H1 (cell line): Measurements from ENCODE around the gene COMMD1. TPM values are rescaled to one million over a fixed set of nuclear protein-coding genes. Genes with fewer than 3 reads are reported as not detected.

Experiments
- CTCF ChIA-PET: fragments of 300-600 bp; sonication (Branson Sonifier 250); formaldehyde crosslinking; loops from one replicate; lab custom pipeline; 2021; ENCODE audit not compliant: partially characterized antibody; lab: Charles Lee
- POLR2A ChIA-PET: fragments of 300-600 bp; sonication (Branson Sonifier 250); formaldehyde crosslinking; loops from one replicate; lab custom pipeline; 2021; ENCODE audit warnings: inconsistent platforms; ENCODE audit not compliant: partially characterized antibody; lab: Charles Lee
- DNase-seq, 2 experiments: peaks; one replicate each; pipeline versions ENCODE4 v3.0.0 to v3.0.0-alpha.2; 2010 to 2022; ENCODE audit warnings: low spot score in 2 of 2, low read depth in 1 of 2, mixed read lengths in 1 of 2
- FAIRE-seq: peaks from 2 replicates; lab custom pipeline; 2011; peaks lifted over from hg19 to GRCh38; lab: Jason Lieb, UNC
- H2AFZ ChIP-seq: 2 replicates; pipeline ENCODE4 v1.8.1; 2012; ENCODE audit warnings: low read length, inconsistent platforms
- H2AK5ac ChIP-seq: 2 replicates; pipeline ENCODE4 v1.6.1; 2013; ENCODE audit warnings: low read depth, low read length
- H2BK120ac ChIP-seq: replicated peaks from 2 replicates; pipeline ENCODE3; 2013; ENCODE audit warnings: low read depth, low read length, inconsistent platforms
- H2BK12ac ChIP-seq: 2 replicates; pipeline ENCODE4 v1.6.1; 2013; ENCODE audit warnings: low read depth, low read length
- H2BK15ac ChIP-seq: 2 replicates; pipeline ENCODE4 v1.6.1; 2013; ENCODE audit warnings: low read length
- H2BK20ac ChIP-seq: 2 replicates; pipeline ENCODE4 v1.6.1; 2013; ENCODE audit warnings: low read length
- H2BK5ac ChIP-seq: 2 replicates; pipeline ENCODE4 v1.6.1; 2013; ENCODE audit warnings: low read depth, low read length
- H3K14ac ChIP-seq: 2 replicates; pipeline ENCODE4 v1.6.1; 2013; ENCODE audit warnings: inconsistent platforms; ENCODE audit not compliant: insufficient read length
- H3K18ac ChIP-seq: 2 replicates; pipeline ENCODE4 v1.6.1; 2013; ENCODE audit warnings: low read length; ENCODE audit errors: extremely low read depth
- H3K23ac ChIP-seq: 2 replicates; pipeline ENCODE4 v1.6.1; 2013; ENCODE audit warnings: inconsistent platforms; ENCODE audit not compliant: insufficient read length
- H3K23me2 ChIP-seq: 2 replicates; pipeline ENCODE4 v1.6.1; 2013; ENCODE audit warnings: low read depth, low read length
- H3K27ac ChIP-seq: 2 replicates; pipeline ENCODE4 v1.6.1; 2011; ENCODE audit warnings: low read depth, low read length, inconsistent platforms
- H3K27me3 ChIP-seq, 4 experiments: replicated peaks in 1 of 4; 1 replicate in 1 of 4; 2 replicates in 3 of 4; pipeline versions ENCODE4 v1.6.1 to v1.8.1; 2011 to 2013; ENCODE audit warnings: low read length in 3 of 4, mild to moderate bottlenecking in 3 of 4, inconsistent platforms in 2 of 4, mixed read lengths in 2 of 4, moderate library complexity in 1 of 4; ENCODE audit not compliant: control insufficient read depth in 3 of 4, insufficient read depth in 3 of 4; ENCODE audit errors: extremely low read depth in 1 of 4
- H3K36me3 ChIP-seq, 4 experiments: 2 replicates each; pipeline versions ENCODE4 v1.6.1 to v1.8.1; 2011 to 2013; ENCODE audit warnings: mild to moderate bottlenecking in 4 of 4, low read length in 3 of 4, moderate library complexity in 2 of 4, control low read depth in 1 of 4, inconsistent platforms in 1 of 4; ENCODE audit not compliant: insufficient read depth in 4 of 4, control insufficient read depth in 2 of 4
- H3K4ac ChIP-seq: replicated peaks from 2 replicates; pipeline ENCODE3; 2013; ENCODE audit warnings: low read length, low read depth, mixed read lengths, inconsistent platforms; ENCODE audit not compliant: insufficient read length
- H3K4me1 ChIP-seq, 4 experiments: replicated peaks in 1 of 4; 1 replicate in 1 of 4; 2 replicates in 3 of 4; pipeline versions ENCODE4 v1.6.1 to v1.8.1; 2011 to 2013; ENCODE audit warnings: low read length in 3 of 4, inconsistent platforms in 2 of 4, mixed read lengths in 1 of 4; ENCODE audit not compliant: insufficient read depth in 4 of 4, control insufficient read depth in 3 of 4
- H3K4me2 ChIP-seq, 2 experiments: 2 replicates each; pipeline versions ENCODE4 v1.6.1 to v1.8.1; 2011 to 2013; ENCODE audit warnings: low read depth in 2 of 2, low read length in 2 of 2, control low read depth in 1 of 2, inconsistent platforms in 1 of 2, mild to moderate bottlenecking in 1 of 2; ENCODE audit not compliant: insufficient read depth in 1 of 2
- H3K4me3 ChIP-seq, 4 experiments: fragments of 200-600, 300-600 bp in 1 of 4; sonication (generic), shearing (Covaris generic), sonication (Bioruptor Twin) in 1 of 4; 2 replicates each; pipeline versions ENCODE4 v1.5.1 to v1.8.1; 2011 to 2016; ENCODE audit warnings: low read length in 4 of 4, low read depth in 3 of 4, control low read depth in 2 of 4, inconsistent platforms in 2 of 4, mild to moderate bottlenecking in 2 of 4, mixed read lengths in 1 of 4, moderate library complexity in 1 of 4; ENCODE audit not compliant: insufficient read depth in 2 of 4; ENCODE audit errors: extremely low read depth in 1 of 4
- H3K56ac ChIP-seq: replicated peaks from 2 replicates; pipeline ENCODE3; 2013; ENCODE audit warnings: low read depth, mild to moderate bottlenecking, mixed read lengths, low read length, inconsistent platforms; ENCODE audit not compliant: insufficient read length
- H3K79me1 ChIP-seq: 2 replicates; pipeline ENCODE4 v1.6.1; 2013; ENCODE audit warnings: low read depth, low read length, control low read depth
- H3K79me2 ChIP-seq, 2 experiments: 2 replicates each; pipeline versions ENCODE4 v1.6.1 to v1.8.1; 2012 to 2013; ENCODE audit warnings: low read length in 2 of 2, mild to moderate bottlenecking in 2 of 2, inconsistent platforms in 1 of 2; ENCODE audit not compliant: insufficient read depth in 2 of 2, control insufficient read depth in 1 of 2
- H3K9ac ChIP-seq, 4 experiments: replicated peaks in 1 of 4; 1 replicate in 1 of 4; 2 replicates in 3 of 4; pipeline versions ENCODE4 v1.6.1 to v1.8.1; 2011 to 2013; ENCODE audit warnings: low read depth in 3 of 4, low read length in 3 of 4, control low read depth in 2 of 4, mild to moderate bottlenecking in 2 of 4, moderate library complexity in 2 of 4, inconsistent platforms in 1 of 4; ENCODE audit errors: extremely low read depth in 1 of 4
- H3K9me3 ChIP-seq, 2 experiments: 2 replicates each; pipeline versions ENCODE4 v1.6.1 to v1.8.1; 2012 to 2013; ENCODE audit warnings: mild to moderate bottlenecking in 2 of 2, moderate library complexity in 2 of 2, control low read depth in 1 of 2, inconsistent platforms in 1 of 2, low read depth in 1 of 2, low read length in 1 of 2, mixed read lengths in 1 of 2; ENCODE audit not compliant: insufficient read depth in 2 of 2
- H4K20me1 ChIP-seq, 2 experiments: replicated peaks in 1 of 2; 2 replicates each; pipeline versions ENCODE3 to v1.8.1; 2011 to 2013; ENCODE audit warnings: inconsistent platforms in 2 of 2, low read length in 2 of 2, mild to moderate bottlenecking in 1 of 2; ENCODE audit not compliant: insufficient read depth in 2 of 2, control insufficient read depth in 1 of 2
- H4K5ac ChIP-seq: 2 replicates; pipeline ENCODE4 v1.6.1; 2013; ENCODE audit warnings: low read length, low read depth, mixed read lengths, inconsistent platforms; ENCODE audit not compliant: insufficient read length
- H4K8ac ChIP-seq: 2 replicates; pipeline ENCODE4 v1.8.0; 2013; ENCODE audit warnings: mild to moderate bottlenecking, moderate library complexity, low read length, inconsistent platforms; ENCODE audit not compliant: insufficient read depth; ENCODE audit errors: extremely low read depth
- H4K91ac ChIP-seq: replicated peaks from 2 replicates; pipeline ENCODE3; 2013; ENCODE audit warnings: low read length, mixed read lengths, inconsistent platforms; ENCODE audit not compliant: insufficient read length
- BACH1 ChIP-seq: IDR thresholded peaks from 2 replicates; pipeline ENCODE4 v1.6.1; 2012; ENCODE audit warnings: low read length, improper control_type of control experiment
- BRCA1 ChIP-seq: IDR thresholded peaks from 2 replicates; pipeline ENCODE4 v1.6.1; 2012; ENCODE audit warnings: low read depth, low read length, improper control_type of control experiment
- CBX5 ChIP-seq: fragments of 300-800, 300-1000 bp; sonication (generic); IDR thresholded peaks from 2 replicates; pipeline ENCODE4 v1.7.1; 2016; ENCODE audit warnings: antibody characterized with exemption, low read length, low read depth
- CEBPB ChIP-seq: IDR thresholded peaks from 2 replicates; pipeline ENCODE4 v1.6.1; 2012; ENCODE audit warnings: low read depth, low read length
- CHD2 ChIP-seq: IDR thresholded peaks from 2 replicates; pipeline ENCODE4 v1.6.1; 2012; ENCODE audit warnings: low read length, improper control_type of control experiment
- CTCF ChIP-seq, 3 experiments: IDR thresholded peaks; 1 replicate in 2 of 3; 2 replicates in 1 of 3; pipeline versions ENCODE4 v1.5.1 to v1.6.1; 2011; ENCODE audit warnings: low read length in 3 of 3, mild to moderate bottlenecking in 3 of 3, inconsistent platforms in 2 of 3, low read depth in 1 of 3, moderate library complexity in 1 of 3; ENCODE audit not compliant: insufficient read depth in 1 of 3; ENCODE audit errors: control extremely low read depth in 1 of 3
- FOSL1 ChIP-seq: IDR thresholded peaks from 2 replicates; pipeline ENCODE4 v1.6.1; 2011; ENCODE audit warnings: mild to moderate bottlenecking, low read depth, low read length, moderate library complexity; ENCODE audit not compliant: insufficient read depth
- KDM5A ChIP-seq: fragments of 200-600 bp; IDR thresholded peaks from 2 replicates; pipeline ENCODE4 v1.7.1; 2012; ENCODE audit warnings: mild to moderate bottlenecking, low read length, inconsistent platforms, mixed read lengths
- SIN3A ChIP-seq, 2 experiments: IDR thresholded peaks in 1 of 2; conservative IDR thresholded peaks in 1 of 2; 2 replicates each; pipeline ENCODE4 v1.6.1; 2011 to 2012; ENCODE audit warnings: low read length in 2 of 2, improper control_type of control experiment in 1 of 2, low read depth in 1 of 2, mild to moderate bottlenecking in 1 of 2
- SP4 ChIP-seq: IDR thresholded peaks from 2 replicates; pipeline ENCODE4 v1.6.1; 2012; ENCODE audit warnings: low read length, inconsistent platforms
- SUZ12 ChIP-seq: fragments of 200-600 bp; sonication (generic); IDR thresholded peaks from 2 replicates; pipeline ENCODE4 v1.6.1; 2012; ENCODE audit warnings: mild to moderate bottlenecking, inconsistent platforms, low read length, moderate library complexity, mixed read lengths
- TAF7 ChIP-seq: optimal IDR thresholded peaks from 2 replicates; pipeline ENCODE3; 2011; ENCODE audit warnings: low read depth, mild to moderate bottlenecking, inconsistent platforms, low read length, moderate library complexity, borderline replicate concordance
- TCF12 ChIP-seq: IDR thresholded peaks from 2 replicates; pipeline ENCODE4 v1.6.1; 2011; ENCODE audit warnings: low read depth, mild to moderate bottlenecking, low read length
- WGBS, 2 experiments: shearing (Covaris generic) in 1 of 2; methylation state at CpG; one replicate each; pipeline versions ENCODE4 v1.1.6 to v1.1.7; 2013 to 2015; ENCODE audit warnings: low lambda C conversion rate in 2 of 2, mixed read lengths in 2 of 2, inconsistent platforms in 1 of 2, low coverage in 1 of 2, missing lambda C conversion rate in 1 of 2; ENCODE audit not compliant: insufficient replicate concordance in 2 of 2, insufficient coverage in 1 of 2, insufficient read length in 1 of 2; ENCODE audit errors: extremely low coverage in 1 of 2, missing lambda C conversion rate in 1 of 2; 5-methylcytosine and 5-hydroxymethylcytosine counted together
- polyA plus RNA-seq, 7 experiments: library from polyadenylated mRNA; depleted of rRNA in 3 of 7; stranded (reverse) in 5 of 7; unstranded in 2 of 7; fragments of >200 nt in 5 of 7; fragments of 200-250 nt in 2 of 7; gene quantifications; 1 replicate in 5 of 7; 2 replicates in 1 of 7; 4 replicates in 1 of 7; pipeline versions ENCODE4 v1.2.1 to v1.2.3, GENCODE V29; 2011 to 2013; ENCODE audit warnings: missing spikeins in 2 of 7, mixed read lengths in 2 of 7
- total RNA-seq: library from RNA; stranded (reverse); fragmentation: NEBNext Ultra II Directional; extraction: Animal tissue kit (Norgen Biotek cat#: 25700); gene quantifications from 2 replicates; pipeline ENCODE4 v1.2.1, GENCODE V29; 2021

The COMMD1 gene
- total and polyA plus RNA-seq, 2 of the 8 experiments (the other 6 are each of a cell fraction or from before 2014, with no cell fraction given), result 23.5 to 28.3 TPM

GRCh38 chr2:61943251-61943650, 37.8 kb downstream of the COMMD1 start:
- H2BK12ac ChIP-seq, result no peak overlapping the region
- no peaks in the 10 kb centered on the region for H3K9me3 ChIP-seq
- H3K14ac ChIP-seq, result no peak overlapping the region
- DNase-seq (no peak), FAIRE-seq (no peak)
- H4K8ac ChIP-seq, result no peak overlapping the region
- no peak overlapping the region for H2BK5ac ChIP-seq
- H3K27ac ChIP-seq, result no peak overlapping the region
- no peaks in the 10 kb centered on the region for H3K79me2 ChIP-seq
- H3K27me3 ChIP-seq, result no peaks in the 10 kb centered on the region
- no peak overlapping the region for H3K23ac ChIP-seq
- no peak overlapping the region for H2AFZ ChIP-seq
- no peak overlapping the region for H3K4me3 ChIP-seq
- 91% methylated on average over 2 of the region's 2 CpGs; no CpG with 5 or more reads in 1 of the 2 experiments for WGBS, 2 experiments
- H3K9ac ChIP-seq, result no peak overlapping the region
- H3K79me1 ChIP-seq, result no peaks in the 10 kb centered on the region
- H3K4ac ChIP-seq, result no peak overlapping the region
- H3K4me1 ChIP-seq, result no peaks in the 10 kb centered on the region; a peak in 1 of 7 replicates
- CTCF ChIA-PET, result interaction anchor here (1.7 kb wide), 1 partner anchor 11 kb away, joined by 6 read pairs; no protein-coding TSS in a partner anchor
- H3K23me2 ChIP-seq, result no peaks in the 10 kb centered on the region
- H2BK20ac ChIP-seq, result no peak overlapping the region
- no peak overlapping the region for H3K56ac ChIP-seq
- H2BK15ac ChIP-seq, result no peak overlapping the region
- POLR2A ChIA-PET, result no interaction called here
- no peaks in the 10 kb centered on the region; a peak in 1 of 8 replicates for H3K36me3 ChIP-seq
- H3K4me2 ChIP-seq, result no peak overlapping the region
- H4K91ac ChIP-seq, result no peak overlapping the region
- no peaks in the 10 kb centered on the region for H4K20me1 ChIP-seq
- H2AK5ac ChIP-seq, result no peak overlapping the region
- H2BK120ac ChIP-seq, result no peak overlapping the region
- no peak overlapping the region for H3K18ac ChIP-seq
- H4K5ac ChIP-seq, result no peak overlapping the region
- TF ChIP-seq KDM5A (no peak), CTCF (IDR thresholded peaks at IDR 0.05; ENCODE audit: control extremely low read depth in 1 of 3, insufficient read depth in 1 of 3, low read depth in 1 of 3, low read length in 3 of 3) (no peak), CHD2 (no peak), SUZ12 (no peak), FOSL1 (no peak), SP4 (no peak), TCF12 (no peak), CEBPB (no peak), CBX5 (no peak), TAF7 (no peak), SIN3A (conservative IDR thresholded peaks at IDR 0.05 in 1 of 2, IDR thresholded peaks at IDR 0.05 in 1 of 2; ENCODE audit: low read depth in 1 of 2, low read length in 2 of 2) (no peak), BACH1 (no peak), BRCA1 (no peak)
